ENCODE results near the gene AAMP. TPM values are rescaled to one million over a fixed set of nuclear protein-coding genes. Genes with fewer than 3 reads are reported as not detected.
A peak's percentile ranks its signal among the peaks of the same experiment; 100 is the strongest.

The AAMP gene
- total RNA-seq, 2 experiments from 2014 or later = 52.6 to 56.2 TPM

GRCh38 chr2:218233543-218233942 lies 36.4 kb downstream of the AAMP start:
- DNase-seq (no peak), ATAC-seq (no peak)
- peaks cover 53% of the 10 kb centered on the region for H3K4me1 Mint-ChIP-seq (ENCODE audit: low read depth)
- H3K4me3 Mint-ChIP-seq = no peak overlapping the region
- H3K9me3 Mint-ChIP-seq (ENCODE audit: insufficient read depth) = no peaks in the 10 kb centered on the region
- ChIA-PET POLR2A (interaction anchor here (0.6 to 1.1 kb wide), 3 partner anchors 12 to 23 kb away, joined by 3 to 8 read pairs (median 3); partner anchors contain the start of gene ARPC2), CTCF (interaction anchor here (0.8 kb wide), 1 partner anchor 24 kb away, joined by 3 read pairs; no protein-coding TSS in a partner anchor)
- H3K36me3 Mint-ChIP-seq (ENCODE audit: low read depth) = peaks cover 84% of the 10 kb centered on the region
- no peaks in the 10 kb centered on the region for H3K27me3 Mint-ChIP-seq (ENCODE audit: low read depth)
- H3K27ac Mint-ChIP-seq = peak overlapping the region; percentile 77

GRCh38 chr2:218230882-218231281 lies 39.1 kb downstream of the AAMP start:
- ChIA-PET CTCF (interaction anchor here (0.7 to 4.6 kb wide), 14 partner anchors 10 to 442 kb away, joined by 3 to 97 read pairs (median 6); partner anchors contain the start of genes AAMP, ARPC2, BCS1L and PNKD), POLR2A (interaction anchor here (1.4 to 4.1 kb wide), 4 partner anchors 10 to 27 kb away, joined by 5 to 59 read pairs (median 22); partner anchors contain the start of gene ARPC2)
- Mint-ChIP-seq H3K9me3 (ENCODE audit: insufficient read depth) (no peaks in the 10 kb centered on the region), H3K36me3 (ENCODE audit: low read depth) (peaks cover 89% of the 10 kb centered on the region), H3K4me3 (peak overlapping the region; percentile 38), H3K4me1 (ENCODE audit: low read depth) (peaks cover 74% of the 10 kb centered on the region), H3K27me3 (ENCODE audit: low read depth) (no peaks in the 10 kb centered on the region), H3K27ac (peak overlapping the region; percentile 83)
- ATAC-seq (peak; percentile 61), DNase-seq (peak; percentile 61)

- Mint-ChIP-seq H3K9me3 (ENCODE audit: insufficient read depth) (no peaks in the 10 kb centered on the region), H3K4me1 (ENCODE audit: low read depth) (peaks cover 77% of the 10 kb centered on the region), H3K4me3 (peak overlapping the region; percentile 38), H3K27me3 (ENCODE audit: low read depth) (no peaks in the 10 kb centered on the region), H3K36me3 (ENCODE audit: low read depth) (peaks cover 89% of the 10 kb centered on the region), H3K27ac (peak overlapping the region; percentile 83)
- ChIA-PET CTCF (interaction anchor here (0.9 to 4.6 kb wide), 16 partner anchors 11 to 429 kb away, joined by 3 to 97 read pairs (median 6); partner anchors contain the start of genes AAMP, ARPC2, BCS1L and PNKD), POLR2A (interaction anchor here (0.6 to 4.1 kb wide), 9 partner anchors 10 to 167 kb away, joined by 3 to 59 read pairs (median 4); partner anchors contain the start of genes AAMP, ARPC2 and PNKD)
- DNase-seq (peak; percentile 46), ATAC-seq (peak; percentile 51)
Observed at GRCh38 chr2:218229851-218230250, 40.1 kb downstream of the AAMP start.

- POLR2A ChIA-PET = interaction anchor here (1.0 to 4.1 kb wide), 9 partner anchors 9 to 168 kb away, joined by 3 to 59 read pairs (median 4); partner anchors contain the start of genes AAMP, ARPC2 and PNKD
- peak; percentile 83 for ATAC-seq
Observed at GRCh38 chr2:218229239-218229638, 40.7 kb downstream of the AAMP start.

GRCh38 chr2:218228366-218229090 lies 41.4 kb downstream of the AAMP start:
- POLR2A ChIA-PET = interaction anchor here (1.0 to 4.1 kb wide), 6 partner anchors 8 to 37 kb away, joined by 3 to 59 read pairs (median 4); partner anchors contain the start of gene ARPC2
- DNase-seq (peak; percentile 20), ATAC-seq (no peak)
- peak overlapping the region; percentile 88 for H3K27ac Mint-ChIP-seq
- H3K9me3 Mint-ChIP-seq (ENCODE audit: insufficient read depth) = no peaks in the 10 kb centered on the region
- peaks cover 89% of the 10 kb centered on the region for H3K36me3 Mint-ChIP-seq (ENCODE audit: low read depth)
- CTCF ChIA-PET = interaction anchor here (1.0 to 4.6 kb wide), 12 partner anchors 9 to 168 kb away, joined by 3 to 97 read pairs (median 6); partner anchors contain the start of genes AAMP, ARPC2 and PNKD
- H3K27me3 Mint-ChIP-seq (ENCODE audit: low read depth) = no peaks in the 10 kb centered on the region
- peaks cover 84% of the 10 kb centered on the region for H3K4me1 Mint-ChIP-seq (ENCODE audit: low read depth)
- H3K4me3 Mint-ChIP-seq = peak overlapping the region; percentile 58

More at GRCh38 chr2:218229239-218229638, 40.7 kb downstream of the AAMP start:
- peak overlapping the region; percentile 58 for H3K4me3 Mint-ChIP-seq
- no peaks in the 10 kb centered on the region for H3K27me3 Mint-ChIP-seq (ENCODE audit: low read depth)
- no peaks in the 10 kb centered on the region for H3K9me3 Mint-ChIP-seq (ENCODE audit: insufficient read depth)
- peak; percentile 77 for DNase-seq
- H3K27ac Mint-ChIP-seq = peak overlapping the region; percentile 88
- peaks cover 80% of the 10 kb centered on the region for H3K4me1 Mint-ChIP-seq (ENCODE audit: low read depth)
- CTCF ChIA-PET = interaction anchor here (0.9 to 4.6 kb wide), 14 partner anchors 11 to 168 kb away, joined by 3 to 97 read pairs (median 6); partner anchors contain the start of genes AAMP, ARPC2 and PNKD
- H3K36me3 Mint-ChIP-seq (ENCODE audit: low read depth) = peaks cover 89% of the 10 kb centered on the region

- Mint-ChIP-seq H3K36me3 (ENCODE audit: low read depth) (peaks cover 92% of the 10 kb centered on the region), H3K4me1 (ENCODE audit: low read depth) (peaks cover 93% of the 10 kb centered on the region), H3K27ac (peak overlapping the region; percentile 78), H3K4me3 (peak overlapping the region; percentile 13), H3K9me3 (ENCODE audit: insufficient read depth) (no peaks in the 10 kb centered on the region), H3K27me3 (ENCODE audit: low read depth) (no peaks in the 10 kb centered on the region)
- DNase-seq (no peak), ATAC-seq (no peak)
- ChIA-PET POLR2A (interaction anchor here (1.1 to 1.5 kb wide), 2 partner anchors 8 to 26 kb away, joined by 3 to 9 read pairs; no protein-coding TSS in a partner anchor), CTCF (interaction anchor here (0.8 to 2.2 kb wide), 4 partner anchors 8 to 60 kb away, joined by 3 to 10 read pairs (median 4); partner anchors contain the start of gene CXCR1)
Observed at GRCh38 chr2:218226903-218227302, 43.0 kb downstream of the AAMP start.

- Mint-ChIP-seq H3K27me3 (ENCODE audit: low read depth) (no peaks in the 10 kb centered on the region), H3K27ac (peak overlapping the region; percentile 79), H3K4me1 (ENCODE audit: low read depth) (peaks cover 95% of the 10 kb centered on the region), H3K4me3 (peak overlapping the region; percentile 62), H3K36me3 (ENCODE audit: low read depth) (peaks cover 99% of the 10 kb centered on the region), H3K9me3 (ENCODE audit: insufficient read depth) (no peaks in the 10 kb centered on the region)
- POLR2A ChIA-PET = interaction anchor here (1.5 kb wide), 1 partner anchor 8 kb away, joined by 4 read pairs; no protein-coding TSS in a partner anchor
- CTCF ChIA-PET = interaction anchor here (1.2 to 1.6 kb wide), 2 partner anchors 29 to 33 kb away, joined by 4 read pairs; no protein-coding TSS in a partner anchor
- DNase-seq (peak; percentile 6), ATAC-seq (no peak)
Observed at GRCh38 chr2:218224186-218224585, 45.8 kb downstream of the AAMP start.

GRCh38 chr2:218223046-218223445 lies 46.9 kb downstream of the AAMP start:
- CTCF ChIA-PET = interaction anchor here (2.1 to 9.0 kb wide), 2 partner anchors 7 to 36 kb away, joined by 5 to 97 read pairs; no protein-coding TSS in a partner anchor
- no peaks in the 10 kb centered on the region for H3K27me3 Mint-ChIP-seq (ENCODE audit: low read depth)
- H3K36me3 Mint-ChIP-seq (ENCODE audit: low read depth) = peaks cover 99% of the 10 kb centered on the region
- POLR2A ChIA-PET = no interaction called here
- H3K4me3 Mint-ChIP-seq = peak overlapping the region; percentile 62
- peak overlapping the region; percentile 79 for H3K27ac Mint-ChIP-seq
- H3K4me1 Mint-ChIP-seq (ENCODE audit: low read depth) = peaks cover 84% of the 10 kb centered on the region
- ATAC-seq (peak; percentile 35), DNase-seq (peak; percentile 21)
- no peaks in the 10 kb centered on the region for H3K9me3 Mint-ChIP-seq (ENCODE audit: insufficient read depth)

- peaks cover 73% of the 10 kb centered on the region for H3K4me1 Mint-ChIP-seq (ENCODE audit: low read depth)
- H3K27ac Mint-ChIP-seq = peak overlapping the region; percentile 93
- H3K27me3 Mint-ChIP-seq (ENCODE audit: low read depth) = no peaks in the 10 kb centered on the region
- H3K36me3 Mint-ChIP-seq (ENCODE audit: low read depth) = peaks cover 89% of the 10 kb centered on the region
- no peak for ATAC-seq
- peak; percentile 21 for DNase-seq
- CTCF ChIA-PET = interaction anchor here (1.9 to 9.0 kb wide), 4 partner anchors 9 to 49 kb away, joined by 5 to 97 read pairs (median 12); partner anchors contain the start of genes AAMP and PNKD
- POLR2A ChIA-PET = interaction anchor here (0.9 to 4.3 kb wide), 3 partner anchors 9 to 40 kb away, joined by 4 to 59 read pairs (median 8); partner anchors contain the start of gene GPBAR1
- H3K9me3 Mint-ChIP-seq (ENCODE audit: insufficient read depth) = no peaks in the 10 kb centered on the region
- peak overlapping the region; percentile 94 for H3K4me3 Mint-ChIP-seq
Observed at GRCh38 chr2:218221000-218221399, 48.9 kb downstream of the AAMP start.

GRCh38 chr2:218219934-218220333 lies 50.0 kb downstream of the AAMP start:
- ATAC-seq (no peak), DNase-seq (no peak)
- Mint-ChIP-seq H3K4me3 (peak overlapping the region; percentile 94), H3K9me3 (ENCODE audit: insufficient read depth) (no peaks in the 10 kb centered on the region), H3K27me3 (ENCODE audit: low read depth) (no peaks in the 10 kb centered on the region), H3K36me3 (ENCODE audit: low read depth) (peaks cover 78% of the 10 kb centered on the region), H3K27ac (peak overlapping the region; percentile 93), H3K4me1 (ENCODE audit: low read depth) (peaks cover 65% of the 10 kb centered on the region)
- ChIA-PET CTCF (interaction anchor here (0.6 to 9.0 kb wide), 7 partner anchors 8 to 52 kb away, joined by 3 to 97 read pairs (median 6); partner anchors contain the start of genes AAMP and PNKD), POLR2A (interaction anchor here (0.6 to 4.3 kb wide), 4 partner anchors 10 to 32 kb away, joined by 3 to 59 read pairs (median 6); no protein-coding TSS in a partner anchor)
